ENCODE data around the gene CDH4.
A peak's percentile ranks its signal among the peaks of the same experiment; 100 is the strongest.

Gene CDH4

DNA sequence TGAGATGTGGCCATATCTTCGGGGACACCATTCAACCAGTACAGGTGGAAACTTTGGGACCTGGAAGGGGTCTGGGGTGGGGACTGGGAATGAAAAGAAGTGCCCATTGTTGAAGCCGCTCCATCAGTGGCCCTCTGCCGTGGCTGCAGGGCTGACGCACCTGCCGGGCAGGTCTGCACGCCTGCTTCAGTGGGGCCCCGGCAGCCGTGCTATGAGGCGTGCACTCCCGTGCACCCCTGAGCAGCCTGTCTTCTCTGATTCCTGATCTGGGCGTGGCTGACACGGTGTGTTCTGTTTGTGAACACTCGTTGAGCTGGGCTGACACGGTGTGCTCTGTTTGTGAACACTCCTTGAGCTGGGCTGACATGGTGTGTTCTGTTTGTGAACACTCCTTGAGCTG lies 657.8 kb downstream of the CDH4 start:
- no peak for ATAC-seq (ENCODE audit: insufficient read depth, low read depth)
- no peak overlapping the region for H3K4me2 ChIP-seq (ENCODE audit: insufficient read depth, low read length)
- no peak overlapping the region for H3K27ac ChIP-seq (ENCODE audit: low read length)
- no peak for TF ChIP-seq EZH2 (IDR thresholded peaks at IDR 0.05; ENCODE audit: borderline replicate concordance, low read depth, low read length, severe bottlenecking)
- TF ChIP-seq, protein P1, sequence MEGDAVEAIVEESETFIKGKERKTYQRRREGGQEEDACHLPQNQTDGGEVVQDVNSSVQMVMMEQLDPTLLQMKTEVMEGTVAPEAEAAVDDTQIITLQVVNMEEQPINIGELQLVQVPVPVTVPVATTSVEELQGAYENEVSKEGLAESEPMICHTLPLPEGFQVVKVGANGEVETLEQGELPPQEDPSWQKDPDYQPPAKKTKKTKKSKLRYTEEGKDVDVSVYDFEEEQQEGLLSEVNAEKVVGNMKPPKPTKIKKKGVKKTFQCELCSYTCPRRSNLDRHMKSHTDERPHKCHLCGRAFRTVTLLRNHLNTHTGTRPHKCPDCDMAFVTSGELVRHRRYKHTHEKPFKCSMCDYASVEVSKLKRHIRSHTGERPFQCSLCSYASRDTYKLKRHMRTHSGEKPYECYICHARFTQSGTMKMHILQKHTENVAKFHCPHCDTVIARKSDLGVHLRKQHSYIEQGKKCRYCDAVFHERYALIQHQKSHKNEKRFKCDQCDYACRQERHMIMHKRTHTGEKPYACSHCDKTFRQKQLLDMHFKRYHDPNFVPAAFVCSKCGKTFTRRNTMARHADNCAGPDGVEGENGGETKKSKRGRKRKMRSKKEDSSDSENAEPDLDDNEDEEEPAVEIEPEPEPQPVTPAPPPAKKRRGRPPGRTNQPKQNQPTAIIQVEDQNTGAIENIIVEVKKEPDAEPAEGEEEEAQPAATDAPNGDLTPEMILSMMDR (IDR thresholded peaks at IDR 0.05; ENCODE audit: borderline replicate concordance, extremely low read depth, low read length, poor library complexity, severe bottlenecking): no peak
- H3K79me2 ChIP-seq (ENCODE audit: insufficient read depth, low read length): no peaks in the 10 kb centered on the region
- no peaks in the 10 kb centered on the region for H3K4me1 ChIP-seq (ENCODE audit: insufficient read depth, low read length)
- no peak overlapping the region for H3K9ac ChIP-seq (ENCODE audit: low read depth, low read length)
- H3K9me3 ChIP-seq (ENCODE audit: insufficient read depth, low read length, severe bottlenecking): no peaks in the 10 kb centered on the region
- no peaks in the 10 kb centered on the region; the same call in 1 of the 2 replicates for H4K20me1 ChIP-seq (ENCODE audit: insufficient read depth, low read length)
- no peak for DNase-seq
- no peak overlapping the region for H3K4me3 ChIP-seq (ENCODE audit: low read depth in 1 of 2, low read length in 2 of 2)
- peaks cover 17% of the 10 kb centered on the region for H3K27me3 ChIP-seq (ENCODE audit: insufficient read depth, low read length, poor library complexity)
- no peak overlapping the region for H2AFZ ChIP-seq (ENCODE audit: low read depth, low read length)
- no peaks in the 10 kb centered on the region for H3K36me3 ChIP-seq (ENCODE audit: insufficient read depth, low read length)

DNA sequence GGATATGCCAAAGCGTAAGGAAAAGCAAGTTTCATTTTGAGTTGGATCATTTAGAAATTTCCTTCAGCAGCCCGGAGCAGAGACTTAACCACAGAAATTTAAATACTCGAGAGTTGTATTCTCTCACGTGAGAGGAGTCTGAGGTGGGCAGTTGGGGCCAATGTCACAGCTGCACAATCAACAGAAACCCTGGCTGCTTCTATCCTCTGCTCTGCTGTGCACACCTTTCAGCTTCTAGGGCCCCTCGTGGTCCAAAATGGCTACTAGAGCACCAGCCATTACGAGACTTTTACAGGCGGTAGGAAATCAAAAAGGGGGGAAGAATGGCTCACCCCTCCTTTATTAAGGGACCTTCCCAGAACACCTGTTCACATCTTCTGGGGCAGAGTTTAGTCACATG lies 659.8 kb downstream of the CDH4 start:
- H3K9ac ChIP-seq (ENCODE audit: low read depth, low read length): no peak overlapping the region
- no peaks in the 10 kb centered on the region for H3K9me3 ChIP-seq (ENCODE audit: insufficient read depth, low read length, severe bottlenecking)
- TF ChIP-seq EZH2 (IDR thresholded peaks at IDR 0.05; ENCODE audit: borderline replicate concordance, low read depth, low read length, severe bottlenecking): no peak
- TF ChIP-seq, protein P1 (IDR thresholded peaks at IDR 0.05; ENCODE audit: borderline replicate concordance, extremely low read depth, low read length, poor library complexity, severe bottlenecking): no peak
- no peak overlapping the region for H3K27ac ChIP-seq (ENCODE audit: low read length)
- peaks cover 14% of the 10 kb centered on the region for H3K27me3 ChIP-seq (ENCODE audit: insufficient read depth, low read length, poor library complexity)
- H3K36me3 ChIP-seq (ENCODE audit: insufficient read depth, low read length): no peaks in the 10 kb centered on the region
- no peak overlapping the region for H2AFZ ChIP-seq (ENCODE audit: low read depth, low read length)
- ATAC-seq (ENCODE audit: insufficient read depth, low read depth): no peak
- DNase-seq: no peak
- no peaks in the 10 kb centered on the region for H3K79me2 ChIP-seq (ENCODE audit: insufficient read depth, low read length)
- no peaks in the 10 kb centered on the region for H3K4me1 ChIP-seq (ENCODE audit: insufficient read depth, low read length)
- H3K4me2 ChIP-seq (ENCODE audit: insufficient read depth, low read length): no peak overlapping the region
- no peaks in the 10 kb centered on the region; the same call in 1 of the 2 replicates for H4K20me1 ChIP-seq (ENCODE audit: insufficient read depth, low read length)
- H3K4me3 ChIP-seq (ENCODE audit: low read depth in 1 of 2, low read length in 2 of 2): no peak overlapping the region

DNA sequence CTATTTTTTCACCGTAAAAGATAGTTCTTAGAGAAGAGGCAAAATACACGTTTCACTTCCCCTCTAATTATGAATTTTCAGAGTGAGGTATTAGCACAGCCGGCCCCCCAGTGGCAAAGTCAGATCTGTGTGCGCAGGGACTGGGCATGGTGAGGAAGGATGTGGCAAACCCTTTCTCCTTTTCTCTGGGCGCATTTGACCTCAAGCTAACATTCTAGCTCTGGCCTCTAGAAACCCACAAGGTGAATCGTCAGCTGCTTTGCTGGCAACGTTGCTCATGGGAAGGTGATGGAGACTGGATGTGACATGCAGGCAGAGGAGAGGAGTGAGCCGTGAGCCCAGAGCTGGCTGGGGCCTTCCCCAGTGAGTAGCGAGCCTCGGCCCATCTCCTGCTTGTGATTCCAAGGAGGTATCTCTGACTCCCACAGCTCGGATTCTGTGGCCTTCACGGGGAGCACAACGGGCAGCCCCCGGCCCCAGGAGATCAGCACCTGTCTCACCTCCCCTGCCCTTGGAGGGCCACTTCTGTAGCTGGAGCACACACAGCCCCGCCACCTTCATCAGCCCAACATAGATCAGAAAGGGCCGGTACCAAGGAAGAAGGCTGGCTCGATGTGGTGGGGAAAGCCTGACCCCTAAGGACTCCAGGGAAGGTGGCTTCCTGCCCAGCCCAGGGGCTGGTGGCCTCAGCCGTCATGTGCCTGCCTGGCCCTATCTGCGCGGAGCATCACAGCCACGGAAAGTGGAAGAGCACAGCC lies 660.8 kb downstream of the CDH4 start:
- DNase-seq: no peak
- H4K20me1 ChIP-seq (ENCODE audit: insufficient read depth, low read length): no peaks in the 10 kb centered on the region; the same call in 1 of the 2 replicates
- peak; percentile 37; the same call in 2 of the 3 replicates for ATAC-seq (ENCODE audit: insufficient read depth, low read depth)
- H3K27ac ChIP-seq (ENCODE audit: low read length): no peak overlapping the region
- H3K79me2 ChIP-seq (ENCODE audit: insufficient read depth, low read length): no peaks in the 10 kb centered on the region
- no peaks in the 10 kb centered on the region for H3K9me3 ChIP-seq (ENCODE audit: insufficient read depth, low read length, severe bottlenecking)
- H3K4me1 ChIP-seq (ENCODE audit: insufficient read depth, low read length): no peaks in the 10 kb centered on the region
- no peaks in the 10 kb centered on the region for H3K36me3 ChIP-seq (ENCODE audit: insufficient read depth, low read length)
- H3K9ac ChIP-seq (ENCODE audit: low read depth, low read length): no peak overlapping the region
- H3K4me3 ChIP-seq (ENCODE audit: low read depth in 1 of 2, low read length in 2 of 2): no peak overlapping the region
- TF ChIP-seq EZH2 (IDR thresholded peaks at IDR 0.05; ENCODE audit: borderline replicate concordance, low read depth, low read length, severe bottlenecking): no peak
- TF ChIP-seq, protein P1 (IDR thresholded peaks at IDR 0.05; ENCODE audit: borderline replicate concordance, extremely low read depth, low read length, poor library complexity, severe bottlenecking): no peak
- H3K27me3 ChIP-seq (ENCODE audit: insufficient read depth, low read length, poor library complexity): peaks cover 14% of the 10 kb centered on the region
- H2AFZ ChIP-seq (ENCODE audit: low read depth, low read length): no peak overlapping the region
- no peak overlapping the region for H3K4me2 ChIP-seq (ENCODE audit: insufficient read depth, low read length)
